ENCODE data around the gene DLG2. TPM values are rescaled to one million over a fixed set of nuclear protein-coding genes. Genes with fewer than 3 reads are reported as not detected.

Gene DLG2
- total and polyA plus RNA-seq, 9 of the 15 experiments (the other 6 are each of a cell fraction or from before 2014, with no cell fraction given): 0.52 to 1.6 (median 0.95) TPM

DNA sequence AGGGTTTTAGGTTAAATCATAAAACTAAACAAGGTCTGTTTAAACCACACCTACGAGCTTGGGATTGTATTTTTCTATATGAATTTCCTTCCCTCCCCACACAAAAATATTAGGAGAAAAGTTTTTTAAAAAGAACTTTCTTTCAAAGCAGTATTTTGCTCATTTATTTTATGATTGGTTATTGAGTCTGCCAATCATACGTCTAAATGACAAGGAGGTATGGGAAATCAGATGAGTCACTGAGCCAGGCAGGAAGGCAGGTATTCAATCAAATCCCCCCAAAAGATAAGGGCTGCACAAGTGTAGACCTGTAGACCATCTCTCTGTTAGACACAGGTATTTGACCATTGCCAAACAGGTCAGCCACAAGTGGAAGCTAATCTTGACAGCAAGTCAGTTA is 1900.8 kb downstream of the DLG2 start:
- no peak overlapping the region for H2AFZ ChIP-seq (ENCODE audit: low read depth, low read length)
- no peak overlapping the region for H3K4me3 ChIP-seq
- no TSS peak for BruUV-seq (replicated peaks)
- no peak for ATAC-seq
- CTCF ChIA-PET (ENCODE audit: low intra/inter-chr PET ratio): no interaction called here
- TF ChIP-seq, protein P1, sequence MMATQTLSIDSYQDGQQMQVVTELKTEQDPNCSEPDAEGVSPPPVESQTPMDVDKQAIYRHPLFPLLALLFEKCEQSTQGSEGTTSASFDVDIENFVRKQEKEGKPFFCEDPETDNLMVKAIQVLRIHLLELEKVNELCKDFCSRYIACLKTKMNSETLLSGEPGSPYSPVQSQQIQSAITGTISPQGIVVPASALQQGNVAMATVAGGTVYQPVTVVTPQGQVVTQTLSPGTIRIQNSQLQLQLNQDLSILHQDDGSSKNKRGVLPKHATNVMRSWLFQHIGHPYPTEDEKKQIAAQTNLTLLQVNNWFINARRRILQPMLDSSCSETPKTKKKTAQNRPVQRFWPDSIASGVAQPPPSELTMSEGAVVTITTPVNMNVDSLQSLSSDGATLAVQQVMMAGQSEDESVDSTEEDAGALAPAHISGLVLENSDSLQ (IDR thresholded peaks at IDR 0.05): peak; percentile 67
- TF ChIP-seq, protein P2, sequence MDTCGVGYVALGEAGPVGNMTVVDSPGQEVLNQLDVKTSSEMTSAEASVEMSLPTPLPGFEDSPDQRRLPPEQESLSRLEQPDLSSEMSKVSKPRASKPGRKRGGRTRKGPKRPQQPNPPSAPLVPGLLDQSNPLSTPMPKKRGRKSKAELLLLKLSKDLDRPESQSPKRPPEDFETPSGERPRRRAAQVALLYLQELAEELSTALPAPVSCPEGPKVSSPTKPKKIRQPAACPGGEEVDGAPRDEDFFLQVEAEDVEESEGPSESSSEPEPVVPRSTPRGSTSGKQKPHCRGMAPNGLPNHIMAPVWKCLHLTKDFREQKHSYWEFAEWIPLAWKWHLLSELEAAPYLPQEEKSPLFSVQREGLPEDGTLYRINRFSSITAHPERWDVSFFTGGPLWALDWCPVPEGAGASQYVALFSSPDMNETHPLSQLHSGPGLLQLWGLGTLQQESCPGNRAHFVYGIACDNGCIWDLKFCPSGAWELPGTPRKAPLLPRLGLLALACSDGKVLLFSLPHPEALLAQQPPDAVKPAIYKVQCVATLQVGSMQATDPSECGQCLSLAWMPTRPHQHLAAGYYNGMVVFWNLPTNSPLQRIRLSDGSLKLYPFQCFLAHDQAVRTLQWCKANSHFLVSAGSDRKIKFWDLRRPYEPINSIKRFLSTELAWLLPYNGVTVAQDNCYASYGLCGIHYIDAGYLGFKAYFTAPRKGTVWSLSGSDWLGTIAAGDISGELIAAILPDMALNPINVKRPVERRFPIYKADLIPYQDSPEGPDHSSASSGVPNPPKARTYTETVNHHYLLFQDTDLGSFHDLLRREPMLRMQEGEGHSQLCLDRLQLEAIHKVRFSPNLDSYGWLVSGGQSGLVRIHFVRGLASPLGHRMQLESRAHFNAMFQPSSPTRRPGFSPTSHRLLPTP (IDR thresholded peaks at IDR 0.05; ENCODE audit: borderline replicate concordance, extremely low read depth, insufficient read length): no peak
- H3K9me3 ChIP-seq (replicated peaks; ENCODE audit: control insufficient read depth, insufficient read depth, low read depth, low read length): no peaks in the 10 kb centered on the region
- H3K9ac ChIP-seq (ENCODE audit: insufficient read depth in 1 of 2, low read depth in 2 of 2, low read length in 2 of 2): no peak overlapping the region
- H4K20me1 ChIP-seq (replicated peaks; ENCODE audit: control insufficient read depth, insufficient read depth, low read length): no peaks in the 10 kb centered on the region
- H3K9me1 ChIP-seq (ENCODE audit: control insufficient read depth, insufficient read depth, low read length): no peaks in the 10 kb centered on the region
- DNase-seq (ENCODE audit: extremely low read depth in 1 of 4, low spot score in 3 of 4): no peak
- intact Hi-C loops (cut with micrococcal nuclease): loop anchor here (10.0 kb wide), 1 partner anchor 492 kb away; no protein-coding TSS in a partner anchor
- FAIRE-seq: no peak
- in situ Hi-C loops (cut with MboI): no loop called here
- H3K27me3 ChIP-seq (ENCODE audit: control insufficient read depth in 2 of 2, insufficient read depth in 2 of 2, low read length in 2 of 2): no peaks in the 10 kb centered on the region
- H3K4me1 ChIP-seq (replicated peaks in 1 of 2; ENCODE audit: control insufficient read depth in 2 of 2, insufficient read depth in 2 of 2, low read length in 2 of 2): no peaks in the 10 kb centered on the region; a peak in 1 of 5 replicates
- no peak overlapping the region for H3K4me2 ChIP-seq (ENCODE audit: insufficient read depth, low read length)
- no peak overlapping the region for H3K27ac ChIP-seq (ENCODE audit: extremely low read depth, low read depth, low read length)
- 0% methylated on average over 2 of the region's 2 CpGs for WGBS (ENCODE audit: insufficient coverage, low coverage, missing lambda C conversion rate)
- H3K79me2 ChIP-seq (ENCODE audit: control insufficient read depth, insufficient read depth, low read length): no peaks in the 10 kb centered on the region
- POLR2A ChIA-PET: interaction anchor here (0.6 kb wide), 1 partner anchor 10 kb away, joined by 3 read pairs; no protein-coding TSS in a partner anchor
- no peaks in the 10 kb centered on the region for H3K36me3 ChIP-seq (ENCODE audit: control insufficient read depth, insufficient read depth, low read length)

Measured in K562 (cell line).